CD14-positive monocyte (primary cell): ENCODE measurements around the gene RFTN2. TPM values are rescaled to one million over a fixed set of nuclear protein-coding genes. Genes with fewer than 3 reads are reported as not detected.

Experiments
- DNase-seq, 3 donors: peaks; one replicate each; pipeline ENCODE4 v3.0.0-alpha.2; 2011 to 2022
- H2AFZ ChIP-seq: 2 replicates; pipeline ENCODE4 v1.6.0; 2012; ENCODE audit warnings: mild to moderate bottlenecking, low read depth, low read length, inconsistent platforms; ENCODE audit not compliant: insufficient read depth, poor library complexity, severe bottlenecking
- H3K27ac ChIP-seq, 2 donors: 1 replicate in 1 of 2; 2 replicates in 1 of 2; pipeline ENCODE4 v1.5.1; 2012 to 2013; ENCODE audit warnings: low read length in 2 of 2, control low read depth in 1 of 2, inconsistent platforms in 1 of 2, low read depth in 1 of 2, mild to moderate bottlenecking in 1 of 2
- H3K27me3 ChIP-seq, 2 donors: one replicate each; pipeline versions ENCODE4 v1.6.0 to v1.6.1; 2011 to 2013; ENCODE audit warnings: low read length in 2 of 2; ENCODE audit not compliant: control insufficient read depth in 2 of 2, insufficient read depth in 2 of 2
- H3K36me3 ChIP-seq, 2 donors: replicated peaks in 1 of 2; 1 replicate in 1 of 2; 2 replicates in 1 of 2; pipeline versions ENCODE4 v1.5.1 to v1.6.1; 2012 to 2013; ENCODE audit warnings: low read length in 2 of 2, control low read depth in 1 of 2, inconsistent platforms in 1 of 2, mild to moderate bottlenecking in 1 of 2; ENCODE audit not compliant: insufficient read depth in 2 of 2, control insufficient read depth in 1 of 2
- H3K4me1 ChIP-seq, 2 donors: 1 replicate in 1 of 2; 2 replicates in 1 of 2; pipeline versions ENCODE4 v1.5.1 to v1.6.1; 2012 to 2013; ENCODE audit warnings: low read length in 2 of 2, control low read depth in 1 of 2, inconsistent platforms in 1 of 2, mild to moderate bottlenecking in 1 of 2, moderate library complexity in 1 of 2; ENCODE audit not compliant: insufficient read depth in 2 of 2, control insufficient read depth in 1 of 2
- H3K4me2 ChIP-seq: replicated peaks from 2 replicates; pipeline ENCODE3; 2012; ENCODE audit warnings: low read length, moderate library complexity, mild to moderate bottlenecking; ENCODE audit not compliant: poor library complexity, severe bottlenecking; ENCODE audit errors: extremely low read depth
- H3K4me3 ChIP-seq, 3 experiments: fragments of 200-600 bp in 1 of 3; sonication (generic) in 1 of 3; replicated peaks in 1 of 3; 1 replicate in 2 of 3; 2 replicates in 1 of 3; pipeline ENCODE4 v1.5.1; 2011 to 2013; ENCODE audit warnings: low read length in 3 of 3, mild to moderate bottlenecking in 3 of 3, control low read depth in 2 of 3, low read depth in 2 of 3, inconsistent platforms in 1 of 3, moderate library complexity in 1 of 3
- H3K79me2 ChIP-seq: 2 replicates; pipeline ENCODE4 v1.6.0; 2012; ENCODE audit warnings: mild to moderate bottlenecking, control low read depth, inconsistent platforms, low read length, moderate library complexity; ENCODE audit not compliant: insufficient read depth
- H3K9ac ChIP-seq: 2 replicates; pipeline ENCODE4 v1.6.0; 2017; ENCODE audit warnings: low read length, mild to moderate bottlenecking; ENCODE audit not compliant: insufficient read depth, poor library complexity, severe bottlenecking
- H3K9me3 ChIP-seq, 2 donors: replicated peaks in 1 of 2; 1 replicate in 1 of 2; 2 replicates in 1 of 2; pipeline versions ENCODE4 v1.5.1 to v1.6.1; 2012 to 2013; ENCODE audit warnings: low read length in 2 of 2, control low read depth in 1 of 2; ENCODE audit not compliant: control insufficient read depth in 1 of 2, insufficient read depth in 1 of 2
- H4K20me1 ChIP-seq: 2 replicates; pipeline ENCODE4 v1.6.0; 2012; ENCODE audit warnings: mild to moderate bottlenecking, low read length, control low read depth, moderate library complexity; ENCODE audit not compliant: insufficient read depth
- H3K27ac Mint-ChIP-seq, 7 donors: one replicate each; pipeline ENCODE4 v1.8.0; 2020; ENCODE audit warnings: mild to moderate bottlenecking in 7 of 7, mixed read lengths in 7 of 7, moderate library complexity in 6 of 7, inconsistent platforms in 2 of 7
- H3K27me3 Mint-ChIP-seq, 3 donors: one replicate each; pipeline ENCODE4 v1.8.0; 2021 to 2022; ENCODE audit warnings: low read depth in 3 of 3, mild to moderate bottlenecking in 3 of 3, mixed read lengths in 3 of 3, moderate library complexity in 3 of 3, inconsistent platforms in 1 of 3
- H3K36me3 Mint-ChIP-seq, 2 donors: one replicate each; pipeline ENCODE4 v1.8.0; 2020; ENCODE audit warnings: mixed read lengths in 2 of 2, inconsistent platforms in 1 of 2, mild to moderate bottlenecking in 1 of 2
- H3K4me1 Mint-ChIP-seq: one replicate; pipeline ENCODE4 v1.8.0; 2020; ENCODE audit warnings: mild to moderate bottlenecking, mixed read lengths
- H3K4me3 Mint-ChIP-seq, 2 donors: one replicate each; pipeline ENCODE4 v1.8.0; 2020; ENCODE audit warnings: mild to moderate bottlenecking in 2 of 2, mixed read lengths in 2 of 2, moderate library complexity in 1 of 2
- H3K9me3 Mint-ChIP-seq, 7 donors: one replicate each; pipeline ENCODE4 v1.8.0; 2020 to 2022; ENCODE audit warnings: mixed read lengths in 7 of 7, mild to moderate bottlenecking in 6 of 7, moderate library complexity in 6 of 7, inconsistent platforms in 2 of 7
- WGBS: methylation state at CpG from one replicate; pipeline ENCODE4 v1.1.5; 2013; ENCODE audit warnings: missing lambda C conversion rate; ENCODE audit not compliant: insufficient coverage; 5-methylcytosine and 5-hydroxymethylcytosine counted together
- intact Hi-C, 2 donors: fragments of 100-400 bp; cut with micrococcal nuclease; formaldehyde crosslinking; loops; one replicate each; pipeline versions ENCODE4 v1.15.0 to v1.15.1; 2023
- polyA plus RNA-seq, 3 donors: library from polyadenylated mRNA; depleted of rRNA in 1 of 3; unstranded in 2 of 3; stranded (reverse) in 1 of 3; fragments of 300-500 nt in 2 of 3; fragments of >200 nt in 1 of 3; fragmentation: Illumina TruSeq in 2 of 3; gene quantifications; 1 replicate in 2 of 3; 2 replicates in 1 of 3; pipeline ENCODE4 v1.2.3, GENCODE V29; 2012 to 2021
- TF ChIP-seq, protein P1 (sequence below): fragments of 200-600 bp; IDR thresholded peaks from one replicate; pipeline ENCODE4 v1.8.0; 2022; ENCODE audit warnings: antibody characterized with exemption, mild to moderate bottlenecking

RFTN2 gene
- polyA plus RNA-seq, 3 donors, result 0.02 TPM; not detected in 2

DNA sequence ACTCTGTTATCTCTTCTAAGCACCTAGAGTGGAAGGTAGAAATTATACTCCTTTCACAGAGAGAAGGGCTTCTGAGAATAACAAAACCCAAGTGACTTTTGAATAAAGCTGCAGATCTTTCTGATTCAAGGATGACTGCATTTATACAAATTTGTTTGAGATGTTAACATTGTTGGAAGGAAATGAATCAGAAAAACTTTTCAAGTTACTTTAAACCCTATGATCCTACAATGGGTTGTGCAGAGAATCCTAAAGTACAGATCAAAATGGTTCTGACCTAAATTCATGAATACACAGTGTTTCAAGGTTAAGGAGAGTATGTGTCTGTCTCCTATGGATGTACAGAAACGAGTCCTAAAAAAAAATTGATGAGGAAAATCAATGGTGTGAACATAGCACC lies 1.8 kb downstream of the RFTN2 start:
- Histone ChIP-seq H3K4me2 (no peak overlapping the region), H3K79me2 (no peaks in the 10 kb centered on the region), H3K36me3 (no peaks in the 10 kb centered on the region), H3K4me1 (no peaks in the 10 kb centered on the region), H4K20me1 (no peaks in the 10 kb centered on the region), H3K9ac (no peak overlapping the region), H3K27ac (no peak overlapping the region), H3K9me3 (no peaks in the 10 kb centered on the region), H3K27me3 (peaks cover 0 to 2% of the 10 kb centered on the region in 2 donors), H2AFZ (no peak overlapping the region), H3K4me3 (no peak overlapping the region)
- WGBS, result no CpG with 5 or more reads among the region's 1 CpG
- Mint-ChIP-seq H3K9me3 (peaks cover 0 to 3% (median 0%) of the 10 kb centered on the region in 7 donors), H3K4me1 (no peaks in the 10 kb centered on the region), H3K27me3 (peaks cover 0 to 3% (median 2%) of the 10 kb centered on the region in 3 donors), H3K36me3 (no peaks in the 10 kb centered on the region), H3K4me3 (no peak overlapping the region), H3K27ac (no peak overlapping the region)
- DNase-seq, result no peak
- TF ChIP-seq, protein P1, sequence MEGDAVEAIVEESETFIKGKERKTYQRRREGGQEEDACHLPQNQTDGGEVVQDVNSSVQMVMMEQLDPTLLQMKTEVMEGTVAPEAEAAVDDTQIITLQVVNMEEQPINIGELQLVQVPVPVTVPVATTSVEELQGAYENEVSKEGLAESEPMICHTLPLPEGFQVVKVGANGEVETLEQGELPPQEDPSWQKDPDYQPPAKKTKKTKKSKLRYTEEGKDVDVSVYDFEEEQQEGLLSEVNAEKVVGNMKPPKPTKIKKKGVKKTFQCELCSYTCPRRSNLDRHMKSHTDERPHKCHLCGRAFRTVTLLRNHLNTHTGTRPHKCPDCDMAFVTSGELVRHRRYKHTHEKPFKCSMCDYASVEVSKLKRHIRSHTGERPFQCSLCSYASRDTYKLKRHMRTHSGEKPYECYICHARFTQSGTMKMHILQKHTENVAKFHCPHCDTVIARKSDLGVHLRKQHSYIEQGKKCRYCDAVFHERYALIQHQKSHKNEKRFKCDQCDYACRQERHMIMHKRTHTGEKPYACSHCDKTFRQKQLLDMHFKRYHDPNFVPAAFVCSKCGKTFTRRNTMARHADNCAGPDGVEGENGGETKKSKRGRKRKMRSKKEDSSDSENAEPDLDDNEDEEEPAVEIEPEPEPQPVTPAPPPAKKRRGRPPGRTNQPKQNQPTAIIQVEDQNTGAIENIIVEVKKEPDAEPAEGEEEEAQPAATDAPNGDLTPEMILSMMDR, result no peak
- intact Hi-C loops, result no loop called here

GRCh38 chr2:197673106-197673505 lies 2.3 kb downstream of the RFTN2 start:
- Histone ChIP-seq H3K4me2 (no peak overlapping the region), H4K20me1 (no peaks in the 10 kb centered on the region), H3K9ac (no peak overlapping the region), H3K4me3 (no peak overlapping the region), H3K4me1 (no peaks in the 10 kb centered on the region), H3K27me3 (peaks cover 0 to 2% of the 10 kb centered on the region in 2 donors), H3K36me3 (no peaks in the 10 kb centered on the region), H2AFZ (no peak overlapping the region), H3K27ac (no peak overlapping the region), H3K79me2 (no peaks in the 10 kb centered on the region), H3K9me3 (peaks cover 0 to 4% of the 10 kb centered on the region in 2 donors)
- TF ChIP-seq, protein P1, result no peak
- Mint-ChIP-seq H3K4me3 (no peak overlapping the region), H3K36me3 (no peaks in the 10 kb centered on the region), H3K27ac (no peak overlapping the region), H3K9me3 (peaks cover 0 to 3% (median 0%) of the 10 kb centered on the region in 7 donors), H3K27me3 (peaks cover 0 to 3% (median 2%) of the 10 kb centered on the region in 3 donors), H3K4me1 (no peaks in the 10 kb centered on the region)
- WGBS, result 100% methylated on average over 1 of the region's 5 CpGs
- intact Hi-C loops, result no loop called here
- DNase-seq, result no peak
